GM12875 (cell line): ENCODE measurements around the gene HCN3.
A peak's percentile ranks its signal among the peaks of the same experiment; 100 is the strongest.

Experiments used
- H3K4me3 ChIP-seq: one replicate; pipeline ENCODE4 v1.5.1; 2011; ENCODE audit warnings: low read depth, low read length, control low read depth
- TF ChIP-seq, protein P1 (sequence below): IDR thresholded peaks from 2 replicates; pipeline ENCODE4 v1.5.1; 2011; ENCODE audit warnings: low read depth, mild to moderate bottlenecking, control low read depth, inconsistent platforms, low read length, moderate library complexity, borderline replicate concordance; ENCODE audit not compliant: insufficient read depth

The HCN3 gene

GRCh38 chr1:155307247-155307740 lies 30.0 kb downstream of the HCN3 start:
- no peak overlapping the region for H3K4me3 ChIP-seq
- TF ChIP-seq, protein P1, sequence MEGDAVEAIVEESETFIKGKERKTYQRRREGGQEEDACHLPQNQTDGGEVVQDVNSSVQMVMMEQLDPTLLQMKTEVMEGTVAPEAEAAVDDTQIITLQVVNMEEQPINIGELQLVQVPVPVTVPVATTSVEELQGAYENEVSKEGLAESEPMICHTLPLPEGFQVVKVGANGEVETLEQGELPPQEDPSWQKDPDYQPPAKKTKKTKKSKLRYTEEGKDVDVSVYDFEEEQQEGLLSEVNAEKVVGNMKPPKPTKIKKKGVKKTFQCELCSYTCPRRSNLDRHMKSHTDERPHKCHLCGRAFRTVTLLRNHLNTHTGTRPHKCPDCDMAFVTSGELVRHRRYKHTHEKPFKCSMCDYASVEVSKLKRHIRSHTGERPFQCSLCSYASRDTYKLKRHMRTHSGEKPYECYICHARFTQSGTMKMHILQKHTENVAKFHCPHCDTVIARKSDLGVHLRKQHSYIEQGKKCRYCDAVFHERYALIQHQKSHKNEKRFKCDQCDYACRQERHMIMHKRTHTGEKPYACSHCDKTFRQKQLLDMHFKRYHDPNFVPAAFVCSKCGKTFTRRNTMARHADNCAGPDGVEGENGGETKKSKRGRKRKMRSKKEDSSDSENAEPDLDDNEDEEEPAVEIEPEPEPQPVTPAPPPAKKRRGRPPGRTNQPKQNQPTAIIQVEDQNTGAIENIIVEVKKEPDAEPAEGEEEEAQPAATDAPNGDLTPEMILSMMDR, result peak; percentile 38; the same call in 1 of the 2 replicates

GRCh38 chr1:155308493-155309422 lies 31.5 kb downstream of the HCN3 start, which contains the start of gene FDPS:
Gene FDPS, plus strand, starts transcription at chr1:155308866. Its CDS starts 924 bp downstream, at chr1:155309790.
- TF ChIP-seq, protein P1, result no peak
- H3K4me3 ChIP-seq, result peak within 1 kb of the TSS; percentile 99

- peak overlapping the region; percentile 99 for H3K4me3 ChIP-seq
Observed at GRCh38 chr1:155309423-155310021, 32.3 kb downstream of the HCN3 start.

GRCh38 chr1:155313261-155313660 lies 36.0 kb downstream of the HCN3 start:
- TF ChIP-seq, protein P1, result no peak
- no peak overlapping the region for H3K4me3 ChIP-seq

More at GRCh38 chr1:155309423-155310021, 32.3 kb downstream of the HCN3 start:
- TF ChIP-seq, protein P1, result 0 out of 2 replicates have a peak, but pooled peaks have one; percentile 7

DNA sequence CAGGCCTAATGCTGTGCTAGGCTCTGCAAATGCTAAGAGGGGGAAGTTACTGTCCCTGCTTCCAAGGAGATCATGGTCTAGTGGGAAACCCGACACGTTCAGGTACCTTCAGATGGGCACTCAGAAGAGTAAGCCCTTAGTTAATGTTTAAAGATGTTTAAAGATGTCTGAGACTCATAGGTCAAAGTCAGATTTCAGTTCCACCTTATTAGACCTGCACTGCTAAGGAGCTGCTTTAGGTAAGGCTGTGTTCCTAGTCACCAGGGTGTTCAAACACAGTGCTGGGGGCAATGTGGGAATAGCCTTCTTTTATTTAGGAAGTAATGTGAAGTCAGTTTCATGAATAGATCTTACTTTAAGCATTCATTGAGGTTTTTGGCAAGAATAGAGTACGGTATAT lies 39.7 kb downstream of the HCN3 start:
- H3K4me3 ChIP-seq, result no peak overlapping the region
- TF ChIP-seq, protein P1, result no peak

- H3K4me3 ChIP-seq, result no peak overlapping the region
- TF ChIP-seq, protein P1, result no peak
Observed at GRCh38 chr1:155318082-155318481, 40.8 kb downstream of the HCN3 start.
